Right forelimb (tissue), 1 donor: ENCODE results near the gene TMED5.
"Not testable (repeated sequence)": the region's sequence is repeated elsewhere in the genome, so short reads cannot be mapped to it uniquely, and the experiment has no call there.

ENCODE experiments used
- DNase-seq: peaks from one replicate; pipeline ENCODE4 v3.0.0-alpha.2; 2018

The TMED5 gene

GRCh38 chr1:93171549-93172034, 8.6 kb downstream of the TMED5 start:
- DNase-seq, result no peak

- not testable (repeated sequence) for DNase-seq
These were observed 10.0 kb downstream of the TMED5 start for GRCh38 chr1:93170141-93170678.

GRCh38 chr1:93167006-93167405, 13.2 kb downstream of the TMED5 start:
- DNase-seq, result no peak

- DNase-seq, result not testable (repeated sequence)
These were observed 14.3 kb downstream of the TMED5 start for GRCh38 chr1:93165895-93166294.

GRCh38 chr1:93164816-93165215, 15.4 kb downstream of the TMED5 start:
- no peak for DNase-seq

- not testable (repeated sequence) for DNase-seq
These were observed 16.9 kb downstream of the TMED5 start for GRCh38 chr1:93163314-93163713.

GRCh38 chr1:93159337-93159736, 20.9 kb downstream of the TMED5 start:
- DNase-seq, result no peak

GRCh38 chr1:93155335-93155734, 24.9 kb downstream of the TMED5 start:
- DNase-seq, result no peak

GRCh38 chr1:93154898-93155297, 25.3 kb downstream of the TMED5 start:
- DNase-seq, result no peak

- DNase-seq, result no peak
These were observed 27.4 kb downstream of the TMED5 start for GRCh38 chr1:93152835-93153234.

GRCh38 chr1:93151474-93151873, 28.7 kb downstream of the TMED5 start:
- no peak for DNase-seq

- no peak for DNase-seq
These were observed 29.5 kb downstream of the TMED5 start for GRCh38 chr1:93150729-93151128.

- DNase-seq, result no peak
These were observed 32.2 kb downstream of the TMED5 start for GRCh38 chr1:93148001-93148400.

- DNase-seq, result no peak
These were observed 36.4 kb downstream of the TMED5 start for GRCh38 chr1:93143769-93144168.

- DNase-seq, result no peak
These were observed 37.1 kb downstream of the TMED5 start for GRCh38 chr1:93143136-93143535.

GRCh38 chr1:93142161-93142560, 38.1 kb downstream of the TMED5 start:
- no peak for DNase-seq

- DNase-seq, result no peak
These were observed 40.1 kb downstream of the TMED5 start for GRCh38 chr1:93140106-93140505.

GRCh38 chr1:93137604-93138292, 42.5 kb downstream of the TMED5 start:
- no peak for DNase-seq

GRCh38 chr1:93136445-93136844, 43.8 kb downstream of the TMED5 start:
- DNase-seq, result no peak

- no peak for DNase-seq
These were observed 47.6 kb downstream of the TMED5 start for GRCh38 chr1:93132638-93133037.

GRCh38 chr1:93129507-93130099, 50.6 kb downstream of the TMED5 start:
- DNase-seq, result no peak

GRCh38 chr1:93124556-93125355, 55.5 kb downstream of the TMED5 start:
- no peak for DNase-seq

GRCh38 chr1:93123201-93123783, 56.9 kb downstream of the TMED5 start:
- no peak for DNase-seq
